Type B pancreatic cell (in vitro differentiated cells): ENCODE data around the gene GALNT12. TPM values are rescaled to one million over a fixed set of nuclear protein-coding genes. Genes with fewer than 3 reads are reported as not detected.

Source experiments
- DNase-seq: peaks from one replicate; pipeline ENCODE4 v3.0.0; 2021; ENCODE audit warnings: mixed read lengths; ENCODE audit not compliant: unreplicated experiment; ENCODE audit errors: extremely low spot score
- H3K27ac Mint-ChIP-seq: 2 replicates; pipeline ENCODE4 v1.8.0; 2021; ENCODE audit warnings: mild to moderate bottlenecking, mixed read lengths
- H3K27me3 Mint-ChIP-seq: 2 replicates; pipeline ENCODE4 v1.8.0; 2021; ENCODE audit warnings: mixed read lengths
- H3K36me3 Mint-ChIP-seq: 2 replicates; pipeline ENCODE4 v1.8.0; 2021; ENCODE audit warnings: mixed read lengths
- H3K4me1 Mint-ChIP-seq: one replicate; pipeline ENCODE4 v1.8.0; 2021; ENCODE audit warnings: mixed read lengths; ENCODE audit not compliant: unreplicated experiment
- H3K4me3 Mint-ChIP-seq: 2 replicates; pipeline ENCODE4 v1.8.0; 2021; ENCODE audit warnings: mild to moderate bottlenecking, mixed read lengths
- H3K9me3 Mint-ChIP-seq: 2 replicates; pipeline ENCODE4 v1.8.0; 2021; ENCODE audit warnings: mixed read lengths
- CTCF ChIP-seq: fragments of 200-600 bp; sonication (generic); conservative IDR thresholded peaks from 2 replicates; pipeline ENCODE4 v1.5.0; 2021; ENCODE audit warnings: antibody characterized with exemption, mild to moderate bottlenecking
- total RNA-seq: library from RNA; stranded (reverse); gene quantifications from 2 replicates; pipeline ENCODE4 v1.2.1, GENCODE V29; 2021; ENCODE audit warnings: low replicate concordance

The GALNT12 gene
- total RNA-seq, 1 donor from 2014 or later: 25.8 TPM

GRCh38 chr9:98873526-98873925 lies 66.1 kb downstream of the GALNT12 start:
- Mint-ChIP-seq H3K4me3 (no peak overlapping the region), H3K36me3 (no peaks in the 10 kb centered on the region), H3K9me3 (no peaks in the 10 kb centered on the region), H3K27me3 (peaks cover 22% of the 10 kb centered on the region), H3K27ac (no peak overlapping the region), H3K4me1 (no peaks in the 10 kb centered on the region)
- DNase-seq: no peak
- TF ChIP-seq CTCF: no peak

GRCh38 chr9:98873951-98874371 lies 66.5 kb downstream of the GALNT12 start:
- TF ChIP-seq CTCF: no peak
- H3K4me1 Mint-ChIP-seq: peaks cover 1% of the 10 kb centered on the region
- H3K4me3 Mint-ChIP-seq: no peak overlapping the region
- no peaks in the 10 kb centered on the region for H3K9me3 Mint-ChIP-seq
- no peak for DNase-seq
- no peaks in the 10 kb centered on the region for H3K36me3 Mint-ChIP-seq
- H3K27ac Mint-ChIP-seq: no peak overlapping the region
- peaks cover 25% of the 10 kb centered on the region for H3K27me3 Mint-ChIP-seq

GRCh38 chr9:98874721-98875255 lies 67.3 kb downstream of the GALNT12 start:
- Mint-ChIP-seq H3K4me3 (no peak overlapping the region), H3K27me3 (peaks cover 30% of the 10 kb centered on the region), H3K36me3 (no peaks in the 10 kb centered on the region), H3K27ac (no peak overlapping the region), H3K9me3 (no peaks in the 10 kb centered on the region), H3K4me1 (peaks cover 6% of the 10 kb centered on the region)
- no peak for DNase-seq
- no peak for TF ChIP-seq CTCF

- peaks cover 6% of the 10 kb centered on the region for H3K4me1 Mint-ChIP-seq
- H3K27me3 Mint-ChIP-seq: peaks cover 30% of the 10 kb centered on the region
- H3K36me3 Mint-ChIP-seq: no peaks in the 10 kb centered on the region
- H3K27ac Mint-ChIP-seq: no peak overlapping the region
- TF ChIP-seq CTCF: no peak
- DNase-seq: no peak
- no peaks in the 10 kb centered on the region for H3K9me3 Mint-ChIP-seq
- no peak overlapping the region for H3K4me3 Mint-ChIP-seq
These were observed 68.1 kb downstream of the GALNT12 start for GRCh38 chr9:98875536-98875935.

- Mint-ChIP-seq H3K9me3 (no peaks in the 10 kb centered on the region), H3K36me3 (no peaks in the 10 kb centered on the region)
These were observed 69.8 kb downstream of the GALNT12 start for GRCh38 chr9:98877311-98877710.

More at GRCh38 chr9:98877311-98877710, 69.8 kb downstream of the GALNT12 start:
- Mint-ChIP-seq H3K4me1 (peaks cover 6% of the 10 kb centered on the region), H3K27me3 (peaks cover 25% of the 10 kb centered on the region), H3K4me3 (no peak overlapping the region), H3K27ac (no peak overlapping the region)
- DNase-seq: no peak
- no peak for TF ChIP-seq CTCF
